Epithelial cell of proximal tubule (primary cell): ENCODE results near the gene FAM111B. TPM values are rescaled to one million over a fixed set of nuclear protein-coding genes. Genes with fewer than 3 reads are reported as not detected.
"Not testable (repeated sequence)": the region's sequence is repeated elsewhere in the genome, so short reads cannot be mapped to it uniquely, and the experiment has no call there.

Source experiments
- DNase-seq: peaks from one replicate; pipeline ENCODE4 v3.0.0-alpha.2; 2011; ENCODE audit warnings: low read depth
- H3K4me3 ChIP-seq: 2 replicates; pipeline ENCODE4 v1.5.1; 2011; ENCODE audit warnings: low read depth, mild to moderate bottlenecking, low read length
- total RNA-seq: library from RNA; depleted of rRNA; stranded (reverse); fragments of >200 nt; gene quantifications from 2 replicates; pipeline ENCODE4 v1.2.3, GENCODE V29; 2015
- TF ChIP-seq, protein P1 (sequence below): conservative IDR thresholded peaks from 2 replicates; pipeline ENCODE4 v1.5.1; 2012; ENCODE audit warnings: low read depth, mild to moderate bottlenecking, low read length

Gene FAM111B
- total RNA-seq, 1 donor from 2014 or later, result 16.5 TPM

DNA sequence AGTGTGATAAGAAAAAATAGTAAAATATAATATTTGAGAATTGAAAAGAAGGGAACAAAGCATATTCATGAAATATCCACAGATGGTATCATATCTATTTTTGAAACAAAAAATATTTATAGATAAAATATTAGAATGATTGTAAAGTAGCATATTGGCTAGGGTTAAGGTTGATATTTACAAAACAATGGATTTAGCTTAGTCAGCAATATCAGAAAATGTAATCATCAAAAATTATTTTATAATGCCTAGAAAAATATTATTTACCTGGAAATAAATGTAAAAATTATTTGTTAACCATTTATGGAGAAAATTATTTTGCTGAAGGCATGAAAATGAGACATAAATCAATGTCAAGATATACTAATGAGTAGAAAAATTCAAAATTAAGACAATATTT is 12.8 kb downstream of the FAM111B start:
- TF ChIP-seq, protein P1, sequence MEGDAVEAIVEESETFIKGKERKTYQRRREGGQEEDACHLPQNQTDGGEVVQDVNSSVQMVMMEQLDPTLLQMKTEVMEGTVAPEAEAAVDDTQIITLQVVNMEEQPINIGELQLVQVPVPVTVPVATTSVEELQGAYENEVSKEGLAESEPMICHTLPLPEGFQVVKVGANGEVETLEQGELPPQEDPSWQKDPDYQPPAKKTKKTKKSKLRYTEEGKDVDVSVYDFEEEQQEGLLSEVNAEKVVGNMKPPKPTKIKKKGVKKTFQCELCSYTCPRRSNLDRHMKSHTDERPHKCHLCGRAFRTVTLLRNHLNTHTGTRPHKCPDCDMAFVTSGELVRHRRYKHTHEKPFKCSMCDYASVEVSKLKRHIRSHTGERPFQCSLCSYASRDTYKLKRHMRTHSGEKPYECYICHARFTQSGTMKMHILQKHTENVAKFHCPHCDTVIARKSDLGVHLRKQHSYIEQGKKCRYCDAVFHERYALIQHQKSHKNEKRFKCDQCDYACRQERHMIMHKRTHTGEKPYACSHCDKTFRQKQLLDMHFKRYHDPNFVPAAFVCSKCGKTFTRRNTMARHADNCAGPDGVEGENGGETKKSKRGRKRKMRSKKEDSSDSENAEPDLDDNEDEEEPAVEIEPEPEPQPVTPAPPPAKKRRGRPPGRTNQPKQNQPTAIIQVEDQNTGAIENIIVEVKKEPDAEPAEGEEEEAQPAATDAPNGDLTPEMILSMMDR, result no peak
- no peak overlapping the region for H3K4me3 ChIP-seq
- DNase-seq, result no peak

DNA sequence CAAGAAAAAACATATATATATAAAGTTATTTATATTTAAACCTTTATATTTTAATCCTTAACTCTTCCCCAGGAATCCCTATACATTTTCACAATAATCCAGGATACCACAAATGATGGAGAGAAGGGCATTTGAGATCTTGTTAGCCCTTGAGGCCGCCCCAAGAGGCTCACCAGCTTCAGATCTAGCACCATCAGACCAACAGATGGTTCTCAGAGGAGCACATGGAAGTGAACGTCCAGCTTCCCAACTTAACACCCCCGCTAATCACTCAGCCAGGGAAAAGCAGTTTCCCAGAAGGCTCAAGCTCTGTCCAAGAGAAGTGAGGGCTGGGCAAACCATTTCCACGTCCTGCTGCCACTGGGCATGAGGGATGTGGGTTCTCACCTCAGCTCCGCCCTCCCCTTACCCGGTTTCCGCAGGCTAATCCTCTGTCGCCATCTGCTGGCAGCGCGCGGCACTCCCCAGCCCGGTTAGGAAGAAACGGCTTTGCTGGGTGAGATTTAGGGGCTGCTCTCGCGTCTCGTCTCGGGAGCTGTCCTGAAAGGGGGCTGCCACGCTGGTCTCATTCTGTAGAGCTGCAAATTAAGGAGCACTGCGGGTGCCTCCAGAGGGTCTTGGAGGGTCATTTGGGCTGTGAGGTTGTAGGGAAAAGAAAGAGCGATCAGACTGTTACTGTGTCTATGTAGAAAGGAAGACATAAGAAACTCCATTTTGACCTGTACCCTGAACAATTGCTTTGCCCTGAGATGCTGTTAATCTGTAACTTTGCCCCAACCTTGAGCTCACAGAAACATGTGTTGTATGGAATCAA is 28.8 kb downstream of the FAM111B start:
- no peak for DNase-seq
- TF ChIP-seq, protein P1, result peak; percentile 100
- H3K4me3 ChIP-seq, result peak overlapping the region; percentile 37

DNA sequence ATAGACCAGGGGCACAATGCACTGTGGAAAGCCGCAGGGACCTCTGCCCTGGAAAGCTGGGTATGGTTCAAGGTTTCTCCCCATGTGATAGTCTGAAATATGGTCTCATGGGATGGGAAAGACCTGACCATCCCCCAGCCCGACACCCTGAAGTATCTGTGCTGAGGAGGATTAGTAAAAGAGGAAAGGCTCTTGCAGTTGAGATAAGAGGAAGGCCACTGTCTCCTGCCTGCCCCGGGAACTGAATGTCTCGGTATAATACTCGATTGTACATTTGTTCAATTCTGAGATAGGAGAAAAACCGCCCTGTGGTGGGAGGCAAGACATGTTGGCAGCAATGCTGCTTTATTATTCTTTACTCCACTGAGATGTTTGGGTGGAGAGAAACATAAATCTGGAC is 29.5 kb downstream of the FAM111B start:
- H3K4me3 ChIP-seq, DNase-seq: not testable (repeated sequence)

DNA sequence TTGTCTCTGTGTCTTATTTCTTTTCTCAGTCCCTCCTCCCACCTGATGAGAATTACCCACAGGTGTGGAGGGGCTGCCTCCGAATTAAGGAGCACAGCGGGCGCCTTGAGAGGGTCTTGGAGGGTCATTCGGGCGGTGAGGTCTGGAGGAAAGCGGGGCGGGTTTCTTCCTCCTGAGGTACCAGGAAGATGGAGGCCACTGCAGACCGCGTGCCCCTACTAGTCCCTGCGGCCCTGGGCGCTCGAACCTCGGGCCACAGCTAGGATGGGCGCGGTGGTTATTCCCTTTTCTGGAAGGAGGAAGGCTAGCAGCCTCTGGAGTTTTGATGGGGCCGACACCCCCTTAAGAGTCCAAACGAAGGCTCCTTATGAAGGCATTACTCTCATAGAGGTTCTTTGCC is 30.2 kb downstream of the FAM111B start:
- no peak overlapping the region for H3K4me3 ChIP-seq
- TF ChIP-seq, protein P1, result no peak
- no peak for DNase-seq

DNA sequence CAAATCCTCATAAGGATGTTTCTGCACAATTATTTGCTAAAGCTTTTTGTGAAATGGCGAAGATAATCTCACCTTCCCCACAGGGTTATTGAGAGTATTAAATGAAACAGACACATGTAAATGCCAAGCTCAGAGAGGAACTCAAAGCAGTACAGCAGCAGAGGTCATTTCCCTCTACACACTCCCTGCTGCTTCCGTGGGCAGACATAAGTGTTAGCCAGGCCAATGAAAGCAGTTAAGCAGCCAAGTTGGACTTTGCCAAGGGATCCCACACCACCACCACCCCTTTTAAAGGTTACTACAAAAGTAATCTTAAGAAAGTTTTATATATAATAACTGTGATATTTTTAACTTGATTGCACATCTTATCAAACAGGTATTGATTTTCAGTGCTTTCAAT is 31.6 kb downstream of the FAM111B start:
- no peak overlapping the region for H3K4me3 ChIP-seq
- TF ChIP-seq, protein P1, result no peak
- no peak for DNase-seq

DNA sequence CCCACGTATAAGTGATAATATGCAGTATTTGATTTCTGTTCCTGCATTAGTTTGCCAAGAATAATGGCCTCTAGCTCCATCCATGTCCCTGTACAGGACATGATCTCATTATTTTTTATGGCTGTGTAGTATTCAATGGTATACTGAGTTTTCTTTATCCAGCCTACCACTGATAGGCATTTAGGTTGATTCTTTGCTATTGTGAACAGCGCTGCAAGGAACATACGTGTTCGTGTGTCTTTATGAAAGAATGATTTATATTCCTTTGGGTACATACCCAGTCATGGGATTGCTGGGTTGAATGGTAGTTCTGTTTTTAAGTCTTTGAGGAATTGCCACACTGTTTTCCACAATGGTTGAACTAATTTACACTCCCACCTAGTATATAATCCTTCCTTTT is 34.2 kb downstream of the FAM111B start:
- TF ChIP-seq, protein P1, result no peak
- no peak overlapping the region for H3K4me3 ChIP-seq
- no peak for DNase-seq

DNA sequence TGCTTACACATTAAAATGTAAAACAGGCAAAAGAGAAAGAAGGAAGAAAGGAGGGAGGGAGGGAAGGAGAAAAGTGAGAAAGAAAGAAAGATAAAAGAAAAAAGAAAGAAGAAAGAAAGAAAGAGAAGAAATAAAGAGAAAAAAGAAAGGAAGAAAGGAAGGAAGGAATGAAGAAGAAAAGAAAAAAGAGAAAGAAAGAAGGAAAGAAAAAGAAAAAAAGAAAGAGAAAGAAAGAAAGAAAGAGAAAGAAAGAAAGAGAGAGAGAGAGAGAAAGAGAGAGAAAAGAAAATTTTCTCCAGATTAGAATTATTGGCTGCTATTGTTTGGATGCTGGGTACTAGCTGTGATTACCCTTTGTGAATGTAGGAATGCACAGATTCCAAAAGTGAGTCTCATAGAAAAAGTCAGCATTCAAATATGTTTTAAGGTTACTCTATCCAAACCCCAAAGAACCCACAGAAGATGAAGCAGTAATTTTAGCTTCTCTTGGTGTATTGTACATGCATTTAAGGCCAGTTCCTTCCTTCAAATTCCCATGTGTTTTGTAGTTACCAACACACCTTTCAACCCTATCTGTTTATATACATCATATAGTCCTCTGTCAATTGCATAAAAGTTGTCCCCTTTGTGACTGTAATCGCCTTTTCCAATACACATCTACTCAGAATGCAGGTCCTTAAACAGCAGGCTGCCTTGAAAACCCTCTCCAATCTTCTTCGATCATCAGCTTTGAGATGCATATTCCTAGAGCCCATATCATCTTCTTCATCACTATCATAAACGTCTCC is 34.8 kb downstream of the FAM111B start:
- H3K4me3 ChIP-seq, result peak overlapping the region; percentile 93
- TF ChIP-seq, protein P1, result no peak
- no peak for DNase-seq
